Stimulated activated CD4-positive, alpha-beta T cell treated with anti-CD3 and anti-CD28 coated beads, Interleukin-4, amount 100 ng/mL, for 1 hour (primary cell): ENCODE results near the gene RALGPS2.
"Not testable (repeated sequence)": the region's sequence is repeated elsewhere in the genome, so short reads cannot be mapped to it uniquely, and the experiment has no call there.

ENCODE experiments used
- DNase-seq: peaks from one replicate; pipeline ENCODE4 v3.0.0-alpha.2; 2020

Gene RALGPS2

GRCh38 chr1:178726087-178726517 is 1.1 kb downstream of the RALGPS2 start:
- DNase-seq, result peak; percentile 43

GRCh38 chr1:178726545-178726944 is 1.5 kb downstream of the RALGPS2 start:
- DNase-seq, result no peak

GRCh38 chr1:178727014-178727895 is 2.2 kb downstream of the RALGPS2 start:
- DNase-seq, result no peak

- no peak for DNase-seq
Measured at GRCh38 chr1:178733972-178734371, 8.9 kb downstream of the RALGPS2 start.

- DNase-seq, result no peak
Measured at GRCh38 chr1:178738780-178739179, 13.7 kb downstream of the RALGPS2 start.

GRCh38 chr1:178739285-178740045 is 14.4 kb downstream of the RALGPS2 start:
- DNase-seq, result no peak

GRCh38 chr1:178740491-178740890 is 15.4 kb downstream of the RALGPS2 start:
- DNase-seq, result no peak

- no peak for DNase-seq
Measured at GRCh38 chr1:178740924-178741323, 15.9 kb downstream of the RALGPS2 start.

- no peak for DNase-seq
Measured at GRCh38 chr1:178743801-178744200, 18.8 kb downstream of the RALGPS2 start.

- no peak for DNase-seq
Measured at GRCh38 chr1:178745260-178745659, 20.2 kb downstream of the RALGPS2 start.

- DNase-seq, result no peak
Measured at GRCh38 chr1:178746345-178746744, 21.3 kb downstream of the RALGPS2 start.

- not testable (repeated sequence) for DNase-seq
Measured at GRCh38 chr1:178747361-178747760, 22.3 kb downstream of the RALGPS2 start.

- DNase-seq, result no peak
Measured at GRCh38 chr1:178749581-178750166, 24.6 kb downstream of the RALGPS2 start.

GRCh38 chr1:178751046-178751445 is 26.0 kb downstream of the RALGPS2 start:
- no peak for DNase-seq

GRCh38 chr1:178752891-178753290 is 27.8 kb downstream of the RALGPS2 start:
- no peak for DNase-seq

- not testable (repeated sequence) for DNase-seq
Measured at GRCh38 chr1:178754655-178755256, 29.7 kb downstream of the RALGPS2 start.

- no peak for DNase-seq
Measured at GRCh38 chr1:178768423-178768822, 43.4 kb downstream of the RALGPS2 start.

GRCh38 chr1:178772952-178773351 is 47.9 kb downstream of the RALGPS2 start:
- no peak for DNase-seq

- DNase-seq, result no peak
Measured at GRCh38 chr1:178774263-178774662, 49.2 kb downstream of the RALGPS2 start.

GRCh38 chr1:178776553-178776952 is 51.5 kb downstream of the RALGPS2 start:
- DNase-seq, result no peak

- DNase-seq, result no peak
Measured at GRCh38 chr1:178781533-178782330, 56.7 kb downstream of the RALGPS2 start.

GRCh38 chr1:178784131-178784536 is 59.1 kb downstream of the RALGPS2 start:
- DNase-seq, result no peak
